GM18498 (cell line): ENCODE results near the gene RNF152.

ENCODE experiments used
- ATAC-seq: cut with Tn5 transposase; IDR thresholded peaks from one replicate; pipeline ENCODE4 v1.9.1; 2021; ENCODE audit warnings: mild to moderate bottlenecking, moderate library complexity; ENCODE audit not compliant: unreplicated experiment

RNF152 gene

DNA sequence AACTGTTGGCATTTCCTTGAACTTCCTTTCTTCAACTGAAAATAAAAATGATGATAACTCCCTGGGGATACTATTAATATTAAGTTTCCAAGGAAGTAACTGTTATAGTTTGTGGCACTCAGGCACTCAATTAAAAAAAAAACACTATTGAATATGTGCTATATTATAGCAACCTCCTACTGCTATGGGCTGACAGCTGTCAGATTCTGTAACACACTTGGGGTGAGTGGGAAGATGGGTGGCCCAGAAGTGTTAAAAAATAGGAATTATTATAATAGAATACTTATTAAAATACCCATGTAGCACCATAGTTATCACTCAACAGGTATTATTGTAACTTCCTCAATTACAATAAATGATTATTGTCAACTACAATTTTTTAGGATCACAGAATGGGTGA is 130.9 kb downstream of the RNF152 start:
- no peak for ATAC-seq
